K562 (cell line): Measurements from ENCODE around the gene CDCP1. TPM values are rescaled to one million over a fixed set of nuclear protein-coding genes. Genes with fewer than 3 reads are reported as not detected.

ENCODE experiments used
- BHLHE40 ChIP-seq: IDR thresholded peaks from 2 replicates; pipeline ENCODE4 v1.6.1; 2011; ENCODE audit warnings: low read length, improper control_type of control experiment
- CREB1 ChIP-seq, 2 experiments: sonication (generic) in 1 of 2; formaldehyde crosslinking in 1 of 2; IDR thresholded peaks; 2 replicates each; pipeline versions ENCODE4 v1.6.1 to v1.8.0; 2012 to 2022; ENCODE audit warnings: inconsistent platforms in 1 of 2, mild to moderate bottlenecking in 1 of 2, missing genetic modification reagents in 1 of 2, moderate library complexity in 1 of 2
- ETV1 ChIP-seq: fragments of 450-650 bp; conservative IDR thresholded peaks from 2 replicates; pipeline ENCODE4 v1.6.1; 2016; ENCODE audit warnings: missing genetic modification characterization, control low read depth, low read depth, missing compliant biosample characterization
- KAT2B ChIP-seq: IDR thresholded peaks from one replicate; pipeline ENCODE4 v1.6.1; 2012; ENCODE audit warnings: low read depth, mild to moderate bottlenecking, control low read depth, inconsistent platforms, low read length, moderate library complexity
- KLF6 ChIP-seq: fragments of 250-450 bp; sonication (Bioruptor Pico); IDR thresholded peaks from 2 replicates; pipeline ENCODE4 v1.4.0; 2020; ENCODE audit warnings: mild to moderate bottlenecking, moderate library complexity, borderline replicate concordance
- NFE2 ChIP-seq: IDR thresholded peaks from 2 replicates; pipeline ENCODE4 v1.6.1; 2014; ENCODE audit warnings: antibody characterized with exemption, low read depth
- NR4A1 ChIP-seq, 2 experiments: fragments of 250-450 bp in 1 of 2; fragments of 450-650 bp in 1 of 2; sonication (Bioruptor Pico) in 1 of 2; IDR thresholded peaks; 2 replicates each; pipeline versions ENCODE4 v1.4.0 to v1.6.1; 2016 to 2020; ENCODE audit warnings: mild to moderate bottlenecking in 2 of 2, missing compliant biosample characterization in 1 of 2, missing genetic modification characterization in 1 of 2, moderate library complexity in 1 of 2
- RFX1 ChIP-seq: fragments of 450-650 bp; IDR thresholded peaks from 2 replicates; pipeline ENCODE4 v1.6.1; 2016; ENCODE audit warnings: mild to moderate bottlenecking, moderate library complexity
- SMAD1 ChIP-seq: fragments of 150-350 bp; IDR thresholded peaks from 2 replicates; pipeline ENCODE4 v1.6.1; 2014; ENCODE audit warnings: low read length, low read depth; ENCODE audit not compliant: partially characterized antibody
- SMARCE1 ChIP-seq: fragments of 450-650 bp; IDR thresholded peaks from 2 replicates; pipeline ENCODE4 v1.7.1; 2016; ENCODE audit warnings: mild to moderate bottlenecking
- ZBTB17 ChIP-seq: fragments of 450-650 bp; formaldehyde crosslinking; IDR thresholded peaks from 2 replicates; pipeline ENCODE4 v1.4.0; 2020; ENCODE audit warnings: mild to moderate bottlenecking
- ZNF143 ChIP-seq: sonication (generic); formaldehyde crosslinking; IDR thresholded peaks from 2 replicates; pipeline ENCODE4 v1.9.0; 2022; ENCODE audit warnings: mild to moderate bottlenecking, missing genetic modification reagents
- ZNF324 ChIP-seq: fragments of 250-450 bp; sonication (Bioruptor Pico); IDR thresholded peaks from 2 replicates; pipeline ENCODE4 v1.4.0; 2020; ENCODE audit warnings: mild to moderate bottlenecking
- ZNF408 ChIP-seq: fragments of 250-450 bp; sonication (Bioruptor Pico); IDR thresholded peaks from 2 replicates; pipeline ENCODE4 v1.4.0; 2020; ENCODE audit warnings: low read depth, mild to moderate bottlenecking, moderate library complexity
- ZNF431 ChIP-seq: sonication (generic); formaldehyde crosslinking; IDR thresholded peaks from 2 replicates; pipeline ENCODE4 v1.8.0; 2022; ENCODE audit warnings: mild to moderate bottlenecking, missing genetic modification reagents
- ZNF778 ChIP-seq: fragments of 450-650 bp; formaldehyde crosslinking; IDR thresholded peaks from 2 replicates; pipeline ENCODE4 v1.4.0; 2020; ENCODE audit warnings: mild to moderate bottlenecking, moderate library complexity
- polyA plus RNA-seq, 8 experiments: library from polyadenylated mRNA; depleted of rRNA in 4 of 8; stranded (reverse) in 5 of 8; unstranded in 3 of 8; fragments of >200 nt; fragmentation: Nextera tagmentation in 2 of 8; fragmentation: Illumina TruSeq in 1 of 8; extraction: Ambion mirVana in 2 of 8; extraction: Trizol in 1 of 8; gene quantifications; 2 replicates each; pipeline versions ENCODE4 v1.2.1 to v1.2.3, GENCODE V29; 2011 to 2014; ENCODE audit warnings: inconsistent platforms in 1 of 8, missing spikeins in 1 of 8
- total RNA-seq, 7 experiments: library from RNA; depleted of rRNA in 6 of 7; stranded (reverse); fragments of >200 nt in 6 of 7; fragmentation: Illumina TruSeq in 2 of 7; extraction: Trizol in 2 of 7; gene quantifications; 2 replicates each; pipeline versions ENCODE4 v1.2.1 to v1.2.3, GENCODE V29; 2011 to 2021; ENCODE audit warnings: low replicate concordance in 1 of 7
- TF ChIP-seq, protein P1 (sequence below): IDR thresholded peaks from 2 replicates; pipeline ENCODE4 v1.6.1; 2011; ENCODE audit warnings: borderline replicate concordance, low read depth, mild to moderate bottlenecking, moderate library complexity, low read length; ENCODE audit not compliant: insufficient read depth, poor library complexity, severe bottlenecking
- TF ChIP-seq, protein P2 (sequence below), 2 experiments: fragments of 250-450 bp in 1 of 2; fragments of 450-650 bp in 1 of 2; sonication (Bioruptor Pico) in 1 of 2; IDR thresholded peaks; 2 replicates each; pipeline versions ENCODE4 v1.6.1 to v1.8.0; 2016 to 2021; ENCODE audit warnings: mild to moderate bottlenecking in 2 of 2, moderate library complexity in 2 of 2, missing compliant biosample characterization in 1 of 2, missing genetic modification characterization in 1 of 2
- TF ChIP-seq, protein P3 (sequence below): fragments of 450-650 bp; IDR thresholded peaks from 2 replicates; pipeline ENCODE4 v1.6.1; 2016; ENCODE audit warnings: antibody characterized with exemption
- TF ChIP-seq, protein P4 (sequence below): fragments of 450-650 bp; formaldehyde crosslinking; IDR thresholded peaks from 2 replicates; pipeline ENCODE4 v1.4.0; 2020; ENCODE audit warnings: mild to moderate bottlenecking

The CDCP1 gene
- total and polyA plus RNA-seq, 9 of the 15 experiments (the other 6 are each of a cell fraction or from before 2014, with no cell fraction given): 3.9 to 16.4 (median 5.2) TPM

DNA sequence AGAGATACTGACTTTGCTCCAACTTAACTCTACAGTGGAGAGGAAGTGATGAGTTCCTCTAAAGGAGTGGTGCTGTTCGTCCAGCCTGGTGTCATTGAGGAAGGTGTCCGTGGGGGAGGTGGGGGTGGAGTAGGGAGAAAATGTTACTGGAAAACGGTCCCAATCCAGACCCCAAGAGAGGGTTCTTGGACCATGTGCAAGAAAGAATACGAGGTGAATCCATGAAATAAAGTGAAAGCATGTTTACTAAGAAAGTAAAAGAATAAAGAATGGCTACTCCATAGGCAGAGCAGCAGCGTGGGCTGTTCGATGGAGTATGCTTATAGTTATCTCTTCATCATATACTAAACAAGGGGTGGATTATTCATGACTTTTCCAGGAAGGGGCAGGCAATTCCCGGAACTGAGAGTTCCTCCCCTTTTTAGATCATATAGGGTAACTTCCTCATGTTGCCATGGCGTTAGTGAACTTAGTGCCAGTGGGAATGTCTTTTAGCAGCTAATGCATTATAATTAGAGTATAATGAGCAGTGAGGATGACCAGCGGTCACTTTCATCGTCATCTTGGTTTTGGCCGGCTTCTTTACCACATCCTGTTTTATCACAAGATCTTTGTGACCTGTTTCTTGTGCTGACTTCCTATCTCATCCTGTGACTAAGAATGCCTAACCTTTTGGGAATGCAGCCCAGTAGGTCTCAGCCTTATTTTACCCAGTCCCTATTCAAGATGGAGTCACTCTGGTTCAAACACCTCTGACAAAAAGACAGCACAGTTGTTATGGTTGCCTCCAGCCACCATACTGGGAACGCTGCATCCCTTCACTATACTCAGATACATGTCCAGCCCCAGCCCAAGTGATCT lies 81.4 kb downstream of the CDCP1 start (continued):
- TF ChIP-seq ETV1 (tag) (peak; percentile 100), NR4A1 (CRISPR knock-in tag; IDR thresholded peaks at IDR 0.05) (peak; percentile 100), NR4A1 (tag; IDR thresholded peaks at IDR 0.05) (peak; percentile 100), SMARCE1 (peak; percentile 87), NFE2 (no peak; the same call in 1 of the 2 replicates), ZNF143 (CRISPR knock-in tag) (no peak), ZNF324 (CRISPR knock-in tag) (peak; percentile 100), ZNF408 (CRISPR knock-in tag) (peak; percentile 95), KLF6 (CRISPR knock-in tag) (peak; percentile 100), KAT2B (no peak), BHLHE40 (no peak), ZNF431 (CRISPR knock-in tag) (no peak), CREB1 (IDR thresholded peaks at IDR 0.05) (peak; percentile 45; the same call in 1 of the 2 replicates), CREB1 (CRISPR knock-in tag; IDR thresholded peaks at IDR 0.05) (peak; percentile 84; the same call in 1 of the 2 replicates), SMAD1 (peak; percentile 29), RFX1 (no peak), ZBTB17 (peak; percentile 99), ZNF778 (CRISPR knock-in tag) (peak; percentile 99)
- TF ChIP-seq, protein P1, sequence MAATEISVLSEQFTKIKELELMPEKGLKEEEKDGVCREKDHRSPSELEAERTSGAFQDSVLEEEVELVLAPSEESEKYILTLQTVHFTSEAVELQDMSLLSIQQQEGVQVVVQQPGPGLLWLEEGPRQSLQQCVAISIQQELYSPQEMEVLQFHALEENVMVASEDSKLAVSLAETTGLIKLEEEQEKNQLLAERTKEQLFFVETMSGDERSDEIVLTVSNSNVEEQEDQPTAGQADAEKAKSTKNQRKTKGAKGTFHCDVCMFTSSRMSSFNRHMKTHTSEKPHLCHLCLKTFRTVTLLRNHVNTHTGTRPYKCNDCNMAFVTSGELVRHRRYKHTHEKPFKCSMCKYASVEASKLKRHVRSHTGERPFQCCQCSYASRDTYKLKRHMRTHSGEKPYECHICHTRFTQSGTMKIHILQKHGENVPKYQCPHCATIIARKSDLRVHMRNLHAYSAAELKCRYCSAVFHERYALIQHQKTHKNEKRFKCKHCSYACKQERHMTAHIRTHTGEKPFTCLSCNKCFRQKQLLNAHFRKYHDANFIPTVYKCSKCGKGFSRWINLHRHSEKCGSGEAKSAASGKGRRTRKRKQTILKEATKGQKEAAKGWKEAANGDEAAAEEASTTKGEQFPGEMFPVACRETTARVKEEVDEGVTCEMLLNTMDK: no peak
- TF ChIP-seq, protein P2, sequence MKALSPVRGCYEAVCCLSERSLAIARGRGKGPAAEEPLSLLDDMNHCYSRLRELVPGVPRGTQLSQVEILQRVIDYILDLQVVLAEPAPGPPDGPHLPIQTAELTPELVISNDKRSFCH (CRISPR knock-in tag; IDR thresholded peaks at IDR 0.05): peak; percentile 100
- TF ChIP-seq, protein P2 (tag; IDR thresholded peaks at IDR 0.05): peak; percentile 100
- TF ChIP-seq, protein P3, sequence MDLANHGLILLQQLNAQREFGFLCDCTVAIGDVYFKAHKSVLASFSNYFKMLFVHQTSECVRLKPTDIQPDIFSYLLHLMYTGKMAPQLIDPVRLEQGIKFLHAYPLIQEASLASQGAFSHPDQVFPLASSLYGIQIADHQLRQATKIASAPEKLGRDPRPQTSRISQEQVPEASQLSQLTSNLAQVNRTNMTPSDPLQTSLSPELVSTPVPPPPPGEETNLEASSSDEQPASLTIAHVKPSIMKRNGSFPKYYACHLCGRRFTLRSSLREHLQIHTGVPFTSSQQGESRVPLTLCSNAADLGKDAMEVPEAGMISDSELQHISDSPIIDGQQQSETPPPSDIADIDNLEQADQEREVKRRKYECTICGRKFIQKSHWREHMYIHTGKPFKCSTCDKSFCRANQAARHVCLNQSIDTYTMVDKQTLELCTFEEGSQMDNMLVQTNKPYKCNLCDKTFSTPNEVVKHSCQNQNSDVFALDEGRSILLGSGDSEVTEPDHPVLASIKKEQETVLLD: peak; percentile 98
- TF ChIP-seq, protein P4, sequence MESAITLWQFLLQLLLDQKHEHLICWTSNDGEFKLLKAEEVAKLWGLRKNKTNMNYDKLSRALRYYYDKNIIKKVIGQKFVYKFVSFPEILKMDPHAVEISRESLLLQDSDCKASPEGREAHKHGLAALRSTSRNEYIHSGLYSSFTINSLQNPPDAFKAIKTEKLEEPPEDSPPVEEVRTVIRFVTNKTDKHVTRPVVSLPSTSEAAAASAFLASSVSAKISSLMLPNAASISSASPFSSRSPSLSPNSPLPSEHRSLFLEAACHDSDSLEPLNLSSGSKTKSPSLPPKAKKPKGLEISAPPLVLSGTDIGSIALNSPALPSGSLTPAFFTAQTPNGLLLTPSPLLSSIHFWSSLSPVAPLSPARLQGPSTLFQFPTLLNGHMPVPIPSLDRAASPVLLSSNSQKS (CRISPR knock-in tag): peak; percentile 100
